ENCODE results near the gene LSM2.
"Not testable (repeated sequence)": the region's sequence is repeated elsewhere in the genome, so short reads cannot be mapped to it uniquely, and the experiment has no call there.

Gene LSM2

DNA sequence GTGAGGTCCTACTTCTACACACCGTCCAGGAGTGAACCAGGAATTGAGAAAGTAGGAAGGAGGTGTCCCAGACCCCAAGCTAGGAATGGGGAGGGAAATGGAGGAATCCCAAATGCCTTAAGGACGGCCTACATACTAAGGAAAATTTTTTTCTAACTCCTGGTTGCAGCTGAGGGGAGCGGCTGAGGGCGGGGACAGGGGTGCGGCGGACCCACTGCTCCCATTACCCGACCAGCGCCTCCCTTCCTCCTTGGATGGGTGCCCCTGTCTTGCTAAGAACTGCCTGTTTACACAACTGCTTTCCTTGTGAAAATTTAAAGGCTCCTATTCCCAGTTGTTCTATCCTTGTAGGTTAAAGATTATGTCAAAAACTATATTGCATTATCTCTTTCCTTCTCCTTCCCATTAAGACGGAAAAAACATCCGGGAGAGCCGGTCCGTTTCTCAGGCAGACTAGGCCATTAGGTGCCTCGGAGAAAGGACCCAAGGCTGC lies 20.1 kb upstream of the LSM2 start:
- DNase-seq: no peak

DNA sequence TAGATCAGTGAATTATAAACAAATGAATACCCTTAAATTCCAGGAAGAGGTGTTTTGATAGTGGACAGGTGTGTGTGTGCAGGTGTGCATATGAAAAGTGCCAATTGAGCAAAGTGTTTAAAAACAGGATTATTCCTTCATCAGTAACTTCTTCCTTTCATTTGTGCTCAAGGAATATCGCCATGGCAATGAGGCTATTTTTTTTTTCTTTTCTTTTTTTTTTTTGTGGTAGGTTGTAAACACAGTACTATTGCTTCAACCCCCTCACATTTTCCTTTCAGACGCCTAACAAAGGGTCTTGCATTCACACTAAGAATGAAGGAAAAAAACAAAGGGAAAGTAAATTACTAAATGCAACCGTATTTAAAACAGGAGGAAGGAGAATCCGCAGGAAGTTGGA lies 18.8 kb upstream of the LSM2 start:
- DNase-seq: no peak

DNA sequence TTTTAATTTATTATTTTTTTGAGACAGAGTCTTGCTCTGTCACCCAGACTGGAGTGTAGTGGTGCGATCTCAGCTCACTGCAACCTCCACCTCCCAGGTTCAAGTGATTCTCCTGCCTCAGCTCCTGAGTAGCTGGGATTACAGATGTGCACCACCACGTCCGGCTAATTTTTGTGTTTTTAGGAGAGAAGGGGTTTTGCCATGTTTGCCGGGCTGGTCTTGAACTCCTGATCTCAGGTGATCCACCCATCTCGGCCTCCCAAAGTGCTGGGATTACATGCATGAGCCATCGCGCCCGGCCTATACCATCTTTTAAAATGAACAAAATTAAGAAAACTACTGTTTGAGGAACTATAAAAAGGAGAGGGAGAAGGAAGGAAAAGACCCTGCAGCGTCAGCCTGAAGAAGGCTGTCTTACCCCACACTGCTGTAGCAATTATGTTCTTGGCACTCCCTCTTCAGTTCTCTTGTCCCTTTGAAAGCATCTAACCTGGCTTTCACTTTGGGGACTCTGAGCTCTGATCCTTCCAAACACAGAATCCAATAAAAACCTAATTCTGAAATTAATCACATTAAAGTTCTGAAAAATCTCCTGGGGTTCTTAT lies 16.9 kb upstream of the LSM2 start:
- not testable (repeated sequence) for DNase-seq

DNA sequence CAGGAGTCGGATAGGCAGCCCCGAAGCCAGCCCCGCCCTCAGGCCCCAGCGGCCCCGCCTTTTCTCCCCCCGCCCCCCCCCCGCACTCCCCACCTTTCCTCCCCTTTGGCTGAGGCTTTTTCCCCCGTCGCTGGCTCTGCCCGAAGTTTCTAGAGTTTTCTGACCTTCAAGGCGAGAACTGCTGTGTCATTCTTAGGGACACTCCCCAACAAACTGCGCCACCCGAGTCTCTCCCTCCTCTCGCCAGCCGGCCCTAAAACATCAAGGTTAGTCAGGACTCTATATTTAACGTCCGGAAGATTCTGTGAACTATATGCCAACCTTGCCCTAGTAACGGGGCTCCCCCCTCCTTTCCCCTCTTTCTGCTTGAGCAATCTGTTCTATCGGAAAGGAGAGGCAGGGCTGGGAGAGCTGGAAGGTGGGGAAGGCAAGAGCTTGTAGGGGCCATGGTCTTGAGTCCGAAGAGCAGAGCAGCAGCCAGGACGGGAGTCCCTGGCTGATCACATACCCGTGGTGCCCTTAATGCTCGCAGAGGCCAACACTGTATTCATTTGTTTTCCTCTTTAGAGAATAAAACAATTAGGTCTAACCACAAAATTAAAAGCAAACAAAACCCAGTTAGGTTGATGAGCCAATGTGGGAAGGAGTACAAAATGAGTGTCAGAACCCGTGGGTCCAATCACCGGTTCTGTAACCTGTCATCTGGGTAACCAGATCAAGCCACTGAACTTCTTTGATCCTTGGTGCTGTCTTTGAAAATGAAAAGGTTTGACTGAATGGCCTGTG lies 15.5 kb upstream of the LSM2 start:
- DNase-seq: peak; percentile 63

DNA sequence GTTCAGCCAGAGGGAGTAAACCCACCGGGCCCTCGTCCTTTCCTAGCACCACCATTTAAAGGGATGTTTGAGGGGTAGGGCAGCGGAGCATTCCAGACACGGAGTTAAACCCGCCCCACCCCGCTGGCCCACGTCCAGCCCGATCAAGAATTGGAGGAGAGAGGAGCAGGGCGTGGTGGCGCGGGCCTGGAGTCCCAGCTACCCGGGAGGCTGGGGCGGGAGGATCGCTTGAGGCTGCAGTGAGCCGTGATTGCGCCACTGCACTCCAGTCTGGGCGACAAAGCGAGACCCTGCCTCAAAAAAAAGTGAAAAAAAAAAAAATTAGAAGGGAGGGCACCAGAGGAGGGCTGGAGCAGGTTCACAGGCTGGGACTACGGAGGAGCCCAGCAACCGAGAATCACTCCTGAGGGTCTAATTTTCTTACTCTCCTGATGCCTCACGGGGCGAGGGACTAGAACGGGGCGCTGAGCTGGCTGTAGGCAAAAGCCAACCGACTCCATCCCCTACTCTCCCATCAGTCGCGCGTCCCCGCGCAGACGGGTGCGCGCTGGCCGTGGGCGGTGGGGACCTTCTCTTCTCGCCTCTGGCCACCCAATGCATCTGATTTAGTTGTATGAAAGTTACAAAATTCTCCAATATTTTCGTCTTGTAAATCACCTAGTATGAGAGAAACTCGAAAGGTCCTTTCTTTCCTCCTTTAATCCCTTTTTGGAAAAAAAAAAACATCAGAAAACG lies 14.7 kb upstream of the LSM2 start:
- peak; percentile 56 for DNase-seq

DNA sequence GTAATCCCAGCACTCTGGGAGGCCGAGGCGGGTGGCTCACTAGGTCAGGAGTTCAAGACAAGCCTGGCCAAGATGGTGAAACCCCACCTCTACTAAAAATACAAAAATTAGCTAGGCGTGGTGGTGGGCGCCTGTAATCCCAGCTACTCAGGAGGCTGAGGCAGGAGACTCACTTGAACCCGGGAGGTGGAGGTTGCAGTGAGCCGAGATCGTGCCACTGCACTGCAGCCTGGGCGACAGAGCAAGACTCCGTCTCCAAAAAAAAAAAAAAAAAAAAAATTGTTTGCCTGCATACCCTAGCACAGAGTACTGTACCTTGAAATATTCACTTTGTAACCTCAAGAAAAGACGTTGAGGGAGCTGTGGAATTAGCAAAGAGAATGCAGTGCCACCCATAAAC lies 13.6 kb upstream of the LSM2 start:
- not testable (repeated sequence) for DNase-seq

DNA sequence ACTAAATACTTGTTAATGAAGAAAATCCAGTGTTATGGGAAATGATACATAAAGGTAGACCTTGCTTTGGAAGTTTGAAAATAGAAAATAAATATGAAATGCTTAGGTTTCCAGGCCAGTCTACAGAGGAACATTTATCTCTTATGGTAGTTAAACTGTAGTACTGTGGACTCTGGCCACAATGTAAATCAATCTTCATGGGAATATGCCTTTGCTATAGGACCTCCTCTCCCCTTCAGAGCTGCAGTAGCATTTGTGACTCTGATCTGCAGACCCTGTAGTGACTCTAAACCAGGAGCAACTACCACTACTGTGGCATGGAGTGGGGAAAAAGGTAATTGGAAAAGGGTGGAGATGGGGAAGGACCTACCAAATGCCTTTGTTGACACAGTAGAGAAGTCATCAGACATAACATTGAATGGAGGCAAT lies 13.1 kb upstream of the LSM2 start:
- no peak for DNase-seq

DNA sequence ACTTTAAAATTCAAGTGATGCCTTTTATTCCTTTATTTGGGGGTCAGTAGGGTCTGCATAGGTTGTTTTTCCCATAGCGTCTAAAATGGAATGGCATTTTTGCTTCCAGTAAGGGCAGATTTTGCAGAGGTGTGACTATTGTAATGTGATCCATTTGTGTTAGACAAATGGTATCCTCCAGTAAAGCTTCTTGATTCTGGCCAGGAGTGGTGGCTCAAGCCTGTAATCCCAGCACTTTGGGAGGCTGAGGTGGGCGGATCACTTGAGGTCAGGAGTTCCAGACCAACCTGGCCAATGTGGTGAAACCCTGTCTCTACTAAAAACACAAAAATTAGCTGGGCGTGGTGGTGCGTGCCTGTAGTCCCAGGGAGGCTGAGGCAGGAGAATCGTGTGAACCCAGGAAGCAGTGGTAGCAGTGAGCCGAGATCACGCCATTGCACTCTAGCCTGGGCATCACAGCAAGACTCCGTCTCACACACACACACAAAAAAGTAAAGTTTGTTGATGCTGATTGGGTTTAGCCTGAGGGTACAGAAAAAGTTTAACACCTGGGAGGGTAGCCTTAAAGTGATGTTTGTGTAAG lies 11.3 kb upstream of the LSM2 start:
- DNase-seq: not testable (repeated sequence)

DNA sequence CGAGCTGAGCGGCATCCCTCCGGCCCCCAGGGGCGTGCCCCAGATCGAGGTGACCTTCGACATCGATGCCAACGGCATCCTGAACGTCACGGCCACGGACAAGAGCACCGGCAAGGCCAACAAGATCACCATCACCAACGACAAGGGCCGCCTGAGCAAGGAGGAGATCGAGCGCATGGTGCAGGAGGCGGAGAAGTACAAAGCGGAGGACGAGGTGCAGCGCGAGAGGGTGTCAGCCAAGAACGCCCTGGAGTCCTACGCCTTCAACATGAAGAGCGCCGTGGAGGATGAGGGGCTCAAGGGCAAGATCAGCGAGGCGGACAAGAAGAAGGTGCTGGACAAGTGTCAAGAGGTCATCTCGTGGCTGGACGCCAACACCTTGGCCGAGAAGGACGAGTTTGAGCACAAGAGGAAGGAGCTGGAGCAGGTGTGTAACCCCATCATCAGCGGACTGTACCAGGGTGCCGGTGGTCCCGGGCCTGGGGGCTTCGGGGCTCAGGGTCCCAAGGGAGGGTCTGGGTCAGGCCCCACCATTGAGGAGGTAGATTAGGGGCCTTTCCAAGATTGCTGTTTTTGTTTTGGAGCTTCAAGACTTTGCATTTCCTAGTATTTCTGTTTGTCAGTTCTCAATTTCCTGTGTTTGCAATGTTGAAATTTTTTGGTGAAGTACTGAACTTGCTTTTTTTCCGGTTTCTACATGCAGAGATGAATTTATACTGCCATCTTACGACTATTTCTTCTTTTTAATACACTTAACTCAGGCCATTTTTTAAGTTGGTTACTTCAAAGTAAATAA lies 10.6 kb upstream of the LSM2 start:
- not testable (repeated sequence) for DNase-seq

DNA sequence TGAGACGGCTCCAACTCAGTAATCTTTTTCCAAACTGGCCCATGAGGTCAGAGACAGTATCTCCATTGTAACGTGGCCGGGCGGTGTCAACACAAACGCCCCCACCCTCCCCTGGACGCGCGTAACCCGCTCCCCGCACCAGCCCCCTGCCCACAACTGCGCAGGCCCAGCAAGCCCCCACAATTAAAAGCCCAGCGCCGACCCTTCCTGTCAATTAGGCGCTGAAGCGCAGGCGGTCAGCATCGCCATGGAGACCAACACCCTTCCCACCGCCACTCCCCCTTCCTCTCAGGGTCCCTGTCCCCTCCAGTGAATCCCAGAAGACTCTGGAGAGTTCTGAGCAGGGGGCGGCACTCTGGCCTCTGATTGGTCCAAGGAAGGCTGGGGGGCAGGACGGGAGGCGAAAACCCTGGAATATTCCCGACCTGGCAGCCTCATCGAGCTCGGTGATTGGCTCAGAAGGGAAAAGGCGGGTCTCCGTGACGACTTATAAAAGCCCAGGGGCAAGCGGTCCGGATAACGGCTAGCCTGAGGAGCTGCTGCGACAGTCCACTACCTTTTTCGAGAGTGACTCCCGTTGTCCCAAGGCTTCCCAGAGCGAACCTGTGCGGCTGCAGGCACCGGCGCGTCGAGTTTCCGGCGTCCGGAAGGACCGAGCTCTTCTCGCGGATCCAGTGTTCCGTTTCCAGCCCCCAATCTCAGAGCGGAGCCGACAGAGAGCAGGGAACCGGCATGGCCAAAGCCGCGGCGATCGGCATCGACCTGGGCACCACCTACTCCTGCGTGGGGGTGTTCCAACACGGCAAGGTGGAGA lies 8.5 kb upstream of the LSM2 start, which contains the start of the genes HSPA1A and HSPA1L:
TSS of gene HSPA1A (plus strand) at position 519 of the 814 bp plus-strand sequence. CDS start at position 733, 214 bp downstream.
TSS of gene HSPA1L (minus strand) at position 259 of the 814 bp plus-strand sequence. CDS start 3,311 bp downstream, outside the sequence.
- DNase-seq: peak; percentile 98

DNA sequence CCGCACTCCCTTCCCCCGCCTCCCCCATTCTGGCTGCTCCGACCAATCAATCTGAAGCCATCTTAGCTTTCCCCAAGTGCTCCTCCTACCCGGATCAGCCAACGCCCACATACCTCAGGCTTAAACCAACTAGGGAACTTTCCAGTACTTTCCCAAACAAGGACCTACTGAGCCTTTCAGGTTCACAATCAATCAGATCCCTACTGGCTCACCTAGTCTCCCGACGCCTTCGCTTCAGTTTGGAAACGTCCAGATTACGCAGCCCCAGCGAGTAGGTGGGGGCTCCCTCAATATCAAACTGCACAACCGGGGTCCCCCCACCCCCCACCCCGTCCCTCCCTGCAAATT lies 7.9 kb upstream of the LSM2 start:
- DNase-seq: peak; percentile 98

DNA sequence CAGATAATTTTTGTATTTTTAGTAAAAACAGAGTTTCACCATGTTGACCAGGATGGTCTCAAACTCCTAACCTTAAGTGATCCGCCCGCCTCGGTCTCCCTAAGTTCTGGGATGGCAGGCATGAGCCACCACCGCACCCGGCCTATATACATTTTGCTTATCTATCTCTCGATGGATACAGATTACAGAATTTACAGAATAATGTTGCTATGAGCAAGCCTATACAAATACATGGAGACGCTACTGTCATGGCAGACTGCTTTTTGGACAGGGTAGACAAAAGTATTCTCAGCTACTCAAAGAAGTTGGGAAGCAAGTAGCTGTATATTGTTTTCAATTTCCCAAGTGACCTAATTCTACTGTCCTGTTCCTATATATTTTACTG lies 6.7 kb upstream of the LSM2 start:
- no peak for DNase-seq

DNA sequence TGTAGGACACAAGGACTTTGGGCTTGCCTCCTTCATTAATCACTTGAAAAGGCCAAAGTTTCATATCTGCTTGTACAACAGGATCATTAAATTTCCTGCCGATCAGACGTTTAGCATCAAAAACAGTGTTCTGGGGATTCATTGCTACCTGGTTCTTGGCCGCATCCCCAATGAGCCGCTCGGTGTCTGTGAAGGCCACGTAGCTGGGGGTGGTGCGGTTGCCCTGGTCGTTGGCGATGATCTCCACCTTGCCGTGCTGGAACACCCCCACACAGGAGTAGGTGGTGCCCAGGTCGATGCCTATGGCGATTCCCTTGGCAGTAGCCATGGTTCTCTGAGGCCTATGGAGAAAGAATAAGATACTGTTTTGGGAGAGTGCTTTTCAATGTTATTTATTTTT lies 4.9 kb upstream of the LSM2 start:
- no peak for DNase-seq

DNA sequence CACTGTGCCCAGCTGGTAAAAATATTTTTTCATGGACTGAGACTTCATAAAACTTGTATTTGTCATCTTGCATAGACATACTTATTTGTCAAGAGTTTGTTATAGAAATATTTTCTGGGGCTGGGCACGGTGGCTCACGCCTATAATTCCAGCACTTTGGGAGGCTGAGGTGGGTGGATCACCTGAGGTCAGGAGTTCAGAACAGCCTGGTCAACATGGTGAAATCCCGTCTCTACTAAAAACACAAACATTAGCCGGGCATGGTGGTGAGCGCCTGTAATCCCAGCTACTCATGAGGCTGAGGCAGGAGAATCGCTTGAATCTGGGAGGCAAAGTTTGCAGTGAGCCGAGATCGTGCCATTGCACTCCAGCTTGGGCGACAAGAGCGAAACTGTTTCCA lies 1.8 kb upstream of the LSM2 start:
- DNase-seq: not testable (repeated sequence)

DNA sequence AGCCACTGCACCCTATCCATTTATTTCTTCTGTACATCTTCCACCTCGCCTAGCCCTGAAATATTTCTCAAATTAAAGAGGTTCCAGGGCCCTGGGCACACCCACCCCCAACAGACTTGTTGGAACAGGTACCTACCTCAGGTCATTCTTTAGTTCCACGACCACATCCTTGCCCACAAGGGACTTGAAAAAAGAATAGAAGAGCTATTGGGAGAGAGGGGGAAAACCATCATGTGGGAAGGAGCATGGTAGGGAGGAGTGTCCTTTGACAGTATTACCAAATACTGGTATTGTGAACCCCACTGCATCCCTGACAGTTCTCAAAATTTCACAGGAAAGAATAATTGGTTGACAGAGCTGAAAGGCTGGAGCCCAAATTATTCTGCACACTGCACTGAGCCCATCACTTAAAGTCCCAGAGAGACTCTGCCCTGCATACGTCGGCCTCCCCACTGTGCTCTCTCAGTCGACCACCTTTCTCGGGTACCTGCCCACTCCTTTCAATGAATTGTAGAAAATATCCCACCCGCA lies 762 bp downstream of the LSM2 start:
- no peak for DNase-seq

DNA sequence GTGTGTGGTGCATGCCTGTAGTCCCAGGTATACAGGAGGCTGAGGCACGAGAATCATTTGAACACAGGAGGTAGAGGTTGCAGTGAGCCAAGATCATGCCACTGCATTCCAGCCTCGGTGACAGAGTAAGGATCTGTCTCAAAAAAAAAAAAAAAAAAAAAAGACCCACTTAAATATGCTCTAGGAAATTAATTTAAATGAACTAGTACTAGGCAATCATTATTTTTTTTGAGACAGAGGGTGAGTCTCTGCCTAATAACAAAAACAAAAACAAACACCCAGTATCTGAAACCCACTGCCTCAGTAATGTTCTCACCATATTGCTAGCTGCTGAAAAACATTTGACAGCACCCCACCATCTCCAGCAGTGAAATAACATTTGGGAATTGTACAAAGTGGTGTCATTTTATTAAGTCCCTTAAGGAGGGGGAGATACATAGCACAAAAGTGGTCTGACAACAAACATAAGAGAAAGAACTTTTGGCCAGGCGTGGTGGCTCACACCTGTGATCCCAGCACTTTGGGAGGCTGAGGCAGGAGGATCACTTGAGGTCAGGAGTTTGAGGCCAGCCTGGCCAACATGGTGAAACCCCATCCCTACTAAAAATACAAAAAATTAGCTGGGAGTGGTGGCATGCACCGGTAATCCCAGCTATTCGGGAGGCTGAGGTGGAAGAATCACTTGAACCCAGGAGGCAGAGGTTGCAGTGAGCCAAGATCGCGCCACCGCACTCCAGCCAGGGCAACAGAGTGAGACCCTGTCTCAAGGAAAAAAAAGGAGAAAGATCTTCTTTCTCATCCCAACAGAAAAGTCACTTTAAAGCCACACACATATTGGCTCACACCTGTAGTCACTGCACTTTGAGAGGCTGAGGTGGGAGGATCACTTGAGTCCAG lies 5.5 kb downstream of the LSM2 start:
- not testable (repeated sequence) for DNase-seq

DNA sequence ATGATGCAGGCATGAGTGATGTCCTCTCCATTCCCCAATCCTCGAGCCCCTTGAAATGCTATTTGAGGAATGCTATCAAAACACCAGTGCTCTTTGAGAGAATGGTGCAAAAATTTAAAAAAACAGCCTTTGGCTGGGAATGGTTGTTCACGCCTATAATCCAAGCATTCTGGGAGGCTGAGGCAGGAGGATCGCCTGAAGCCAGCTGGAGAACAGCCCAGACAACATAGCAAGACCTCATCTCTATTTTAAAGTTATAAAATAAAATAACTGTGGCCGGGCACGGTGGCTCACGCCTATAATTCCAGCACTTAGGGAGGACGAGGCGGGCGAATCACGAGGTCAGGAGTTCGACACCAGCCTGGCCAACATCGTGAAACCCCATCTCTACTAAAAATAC lies 7.0 kb downstream of the LSM2 start:
- no peak for DNase-seq

DNA sequence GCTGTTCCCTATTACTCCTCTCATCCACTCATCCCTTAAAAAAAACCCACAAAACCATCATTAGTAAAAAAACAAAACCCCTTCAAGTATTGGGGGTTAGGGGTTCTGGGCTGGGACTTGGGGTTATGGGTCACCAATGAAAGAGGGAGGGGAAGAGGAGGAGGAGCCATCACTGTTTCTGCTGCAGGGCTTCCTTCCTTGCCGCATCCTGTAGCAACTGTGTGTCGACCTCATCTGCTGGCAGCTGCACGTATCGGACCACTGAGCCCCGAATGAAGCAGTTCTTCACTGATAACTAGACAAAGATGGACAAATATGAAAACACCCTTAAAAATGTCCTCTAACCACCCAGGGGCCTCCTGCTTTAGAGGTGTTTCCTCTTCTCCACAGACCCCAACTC lies 9.2 kb downstream of the LSM2 start:
- DNase-seq: no peak

DNA sequence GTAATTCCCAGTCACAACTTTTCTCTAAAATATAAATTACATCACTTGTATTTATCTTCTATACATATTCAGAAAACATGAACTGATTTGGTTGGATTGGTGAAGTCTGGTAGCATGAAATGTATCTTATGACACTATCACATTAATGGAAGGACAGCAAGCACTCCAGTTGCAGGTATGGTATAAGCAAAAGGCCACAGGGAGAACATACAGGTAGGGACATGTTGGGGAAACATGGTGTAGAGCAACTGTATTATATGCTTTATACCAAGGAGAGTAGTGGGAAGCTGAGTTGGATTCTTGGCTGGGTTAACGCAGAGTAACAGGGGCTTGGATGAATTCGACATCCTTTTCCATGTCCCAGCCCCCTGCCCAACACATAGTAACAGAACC lies 9.8 kb downstream of the LSM2 start:
- DNase-seq: no peak
